Measurements from ENCODE around the gene BAHCC1. TPM values are rescaled to one million over a fixed set of nuclear protein-coding genes. Genes with fewer than 3 reads are reported as not detected.

The BAHCC1 gene
- total and polyA plus RNA-seq, 2 of the 4 experiments (the other 2 are of a cell fraction): 0.36 to 7.8 TPM

DNA sequence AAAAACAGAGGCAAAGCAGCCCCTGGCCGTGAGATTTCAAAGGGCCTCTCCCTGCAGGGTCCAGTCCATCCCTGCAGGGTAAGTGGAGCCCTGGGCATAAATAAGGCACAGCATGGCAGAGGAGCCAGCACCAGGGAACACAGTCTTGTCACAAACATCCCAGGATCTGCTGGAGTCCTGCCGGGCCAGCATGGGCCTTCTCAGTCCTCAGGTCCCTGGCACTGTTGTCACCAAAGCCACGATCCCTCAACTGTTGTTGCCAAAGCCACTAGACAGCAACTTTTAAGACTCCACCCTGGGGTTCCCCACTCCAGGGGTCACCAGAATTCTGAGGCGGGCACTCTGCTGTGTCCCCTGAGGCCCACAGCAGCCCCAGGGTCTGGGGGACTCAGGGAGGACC lies 47.8 kb upstream of the BAHCC1 start:
- H3K23ac ChIP-seq (ENCODE audit: low read depth, low read length): peak overlapping the region; percentile 95
- no peak overlapping the region for H4K8ac ChIP-seq (ENCODE audit: low read depth in 2 of 2, low read length in 2 of 2)
- H3K56ac ChIP-seq (ENCODE audit: extremely low read depth, insufficient read depth, low read length): no peak overlapping the region; the same call in 1 of the 2 replicates
- ATAC-seq (ENCODE audit: low read depth): no peak
- no peak overlapping the region for H2BK120ac ChIP-seq (ENCODE audit: low read depth, low read length)
- dilution Hi-C loops (cut with HindIII; ENCODE audit: low sequenced_read_pairs, unreplicated experiment): no loop called here
- H3K4me3 ChIP-seq (ENCODE audit: insufficient read depth, low read depth, low read length): no peak overlapping the region
- peaks cover 3 to 8% of the 10 kb centered on the region in 2 experiments; a peak in 3 of 4 replicates for H3K79me1 ChIP-seq (ENCODE audit: low read depth in 1 of 2, low read length in 2 of 2)
- H4K20me1 ChIP-seq (ENCODE audit: insufficient read depth, low read length): peaks cover 16% of the 10 kb centered on the region
- no peak overlapping the region for H2BK15ac ChIP-seq (ENCODE audit: low read depth, low read length)
- no peak overlapping the region for H3K4ac ChIP-seq (ENCODE audit: low read depth, low read length)
- H4K5ac ChIP-seq (ENCODE audit: low read depth, low read length): no peak overlapping the region
- H3K18ac ChIP-seq (ENCODE audit: low read depth, low read length): no peak overlapping the region
- H3K4me1 ChIP-seq (ENCODE audit: control insufficient read depth, insufficient read depth, low read length): peaks cover 6% of the 10 kb centered on the region; the same call in 1 of the 2 replicates
- TF ChIP-seq RFX5 (IDR thresholded peaks at IDR 0.05; ENCODE audit: low read depth, low read length) (no peak), POLR2A (IDR thresholded peaks at IDR 0.05; ENCODE audit: low read depth, low read length) (no peak), FOS (IDR thresholded peaks at IDR 0.05; ENCODE audit: low read depth, low read length) (no peak), MAZ (IDR thresholded peaks at IDR 0.05; ENCODE audit: borderline replicate concordance, low read depth, low read length) (no peak), RAD21 (IDR thresholded peaks at IDR 0.05; ENCODE audit: low read length) (no peak), MAFK (IDR thresholded peaks at IDR 0.05; ENCODE audit: low read depth, low read length) (no peak), RCOR1 (IDR thresholded peaks at IDR 0.05; ENCODE audit: insufficient replicate concordance, low read length) (no peak), CHD1 (IDR thresholded peaks at IDR 0.05; ENCODE audit: low read depth, low read length) (no peak), NFE2L2 (IDR thresholded peaks at IDR 0.05; ENCODE audit: low read depth, low read length) (no peak), ELK1 (IDR thresholded peaks at IDR 0.05; ENCODE audit: borderline replicate concordance, low read depth, low read length) (no peak), BHLHE40 (IDR thresholded peaks at IDR 0.05; ENCODE audit: low read depth, low read length) (no peak), CTCF (conservative IDR thresholded peaks at IDR 0.05; ENCODE audit: low read depth, low read length) (no peak)
- TF ChIP-seq, protein P1, sequence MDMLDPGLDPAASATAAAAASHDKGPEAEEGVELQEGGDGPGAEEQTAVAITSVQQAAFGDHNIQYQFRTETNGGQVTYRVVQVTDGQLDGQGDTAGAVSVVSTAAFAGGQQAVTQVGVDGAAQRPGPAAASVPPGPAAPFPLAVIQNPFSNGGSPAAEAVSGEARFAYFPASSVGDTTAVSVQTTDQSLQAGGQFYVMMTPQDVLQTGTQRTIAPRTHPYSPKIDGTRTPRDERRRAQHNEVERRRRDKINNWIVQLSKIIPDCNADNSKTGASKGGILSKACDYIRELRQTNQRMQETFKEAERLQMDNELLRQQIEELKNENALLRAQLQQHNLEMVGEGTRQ (IDR thresholded peaks at IDR 0.05; ENCODE audit: low read depth, low read length): no peak
- no peak overlapping the region for H2AFZ ChIP-seq (replicated peaks; ENCODE audit: low read length, poor library complexity)
- H4K91ac ChIP-seq (ENCODE audit: insufficient read depth, low read depth, low read length): no peak overlapping the region
- no TSS peak for BruUV-seq (replicated peaks)
- no peak overlapping the region for H3K9ac ChIP-seq (ENCODE audit: low read depth, low read length)
- peak overlapping the region; percentile 52 for H2AK5ac ChIP-seq (ENCODE audit: low read depth, low read length)
- H3K27me3 ChIP-seq (ENCODE audit: control insufficient read depth, insufficient read depth, low read length): no peaks in the 10 kb centered on the region
- H3K36me3 ChIP-seq (ENCODE audit: control insufficient read depth, insufficient read depth, low read length): peaks cover 4% of the 10 kb centered on the region
- ChIA-PET CTCF (no interaction called here), POLR2A (ENCODE audit: unreplicated experiment) (no interaction called here)
- no peak overlapping the region for H2BK20ac ChIP-seq (ENCODE audit: low read depth, low read length)
- no peak overlapping the region for H3K27ac ChIP-seq (ENCODE audit: insufficient read depth, low read length)
- H3K4me2 ChIP-seq (ENCODE audit: low read depth, low read length): no peak overlapping the region
- intact Hi-C loops (cut with micrococcal nuclease): no loop called here
- peaks cover 10% of the 10 kb centered on the region; the same call in 1 of the 2 replicates for H3K9me1 ChIP-seq (ENCODE audit: insufficient read depth, low read length)
- in situ Hi-C loops (cut with MboI; ENCODE audit: low sequenced_read_pairs): no loop called here
- H2AK9ac ChIP-seq (replicated peaks; ENCODE audit: low read depth, low read length, poor library complexity): no peak overlapping the region
- H3K9me3 ChIP-seq (ENCODE audit: control insufficient read depth, insufficient read depth, low read length): no peaks in the 10 kb centered on the region
- H2BK5ac ChIP-seq (ENCODE audit: low read depth, low read length, poor library complexity, severe bottlenecking): no peak overlapping the region
- H3K14ac ChIP-seq (replicated peaks; ENCODE audit: low read depth, low read length): no peak overlapping the region; the same call in 1 of the 2 replicates
- DNase-seq: no peak
- WGBS, 2 experiments (ENCODE audit: extremely low coverage in 2 of 2, insufficient read length in 1 of 2): no CpG with 5 or more reads among the region's 4 CpGs
